Fibroblast of lung (primary cell): ENCODE data around the gene ST6GALNAC5.

ENCODE experiments used
- CTCF ChIP-seq, 2 donors: IDR thresholded peaks in 1 of 2; conservative IDR thresholded peaks in 1 of 2; 1 replicate in 1 of 2; 2 replicates in 1 of 2; pipeline ENCODE4 v1.5.1; 2011 to 2012; ENCODE audit warnings: low read length in 2 of 2, control low read depth in 1 of 2, inconsistent platforms in 1 of 2, low read depth in 1 of 2, mild to moderate bottlenecking in 1 of 2
- EZH2 ChIP-seq: IDR thresholded peaks from 2 replicates; pipeline ENCODE4 v1.5.1; 2012; ENCODE audit warnings: low read length, control low read depth, mild to moderate bottlenecking; ENCODE audit errors: missing control alignments

- TF ChIP-seq CTCF (conservative IDR thresholded peaks at IDR 0.05 in 1 of 2, IDR thresholded peaks at IDR 0.05 in 1 of 2; ENCODE audit: low read depth in 1 of 2, low read length in 2 of 2) = no peak
- no peak for TF ChIP-seq EZH2
These were observed 33.4 kb upstream of the ST6GALNAC5 start for GRCh38 chr1:76833856-76834255.
